HUES6 (cell line): ENCODE measurements around the gene PNPLA7.

Experiments
- H3K27ac ChIP-seq: 2 replicates; pipeline ENCODE4 v1.7.0; 2013; ENCODE audit warnings: low read depth, mild to moderate bottlenecking, low read length, inconsistent platforms
- H3K27me3 ChIP-seq: 2 replicates; pipeline ENCODE4 v1.6.1; 2013; ENCODE audit warnings: low read length; ENCODE audit not compliant: control insufficient read depth, insufficient read depth
- H3K36me3 ChIP-seq: 2 replicates; pipeline ENCODE4 v1.6.1; 2013; ENCODE audit warnings: low read length; ENCODE audit not compliant: control insufficient read depth, insufficient read depth
- H3K4me1 ChIP-seq: 2 replicates; pipeline ENCODE4 v1.6.1; 2013; ENCODE audit warnings: low read length; ENCODE audit not compliant: control insufficient read depth, insufficient read depth
- H3K4me3 ChIP-seq: 2 replicates; pipeline ENCODE4 v1.5.1; 2013; ENCODE audit warnings: low read depth, low read length
- H3K9ac ChIP-seq: one replicate; pipeline ENCODE4 v1.6.1; 2013; ENCODE audit warnings: mild to moderate bottlenecking, low read length
- H3K9me3 ChIP-seq: 2 replicates; pipeline ENCODE4 v1.6.1; 2013; ENCODE audit warnings: low read depth, low read length; ENCODE audit not compliant: control insufficient read depth, insufficient read depth

The PNPLA7 gene

DNA sequence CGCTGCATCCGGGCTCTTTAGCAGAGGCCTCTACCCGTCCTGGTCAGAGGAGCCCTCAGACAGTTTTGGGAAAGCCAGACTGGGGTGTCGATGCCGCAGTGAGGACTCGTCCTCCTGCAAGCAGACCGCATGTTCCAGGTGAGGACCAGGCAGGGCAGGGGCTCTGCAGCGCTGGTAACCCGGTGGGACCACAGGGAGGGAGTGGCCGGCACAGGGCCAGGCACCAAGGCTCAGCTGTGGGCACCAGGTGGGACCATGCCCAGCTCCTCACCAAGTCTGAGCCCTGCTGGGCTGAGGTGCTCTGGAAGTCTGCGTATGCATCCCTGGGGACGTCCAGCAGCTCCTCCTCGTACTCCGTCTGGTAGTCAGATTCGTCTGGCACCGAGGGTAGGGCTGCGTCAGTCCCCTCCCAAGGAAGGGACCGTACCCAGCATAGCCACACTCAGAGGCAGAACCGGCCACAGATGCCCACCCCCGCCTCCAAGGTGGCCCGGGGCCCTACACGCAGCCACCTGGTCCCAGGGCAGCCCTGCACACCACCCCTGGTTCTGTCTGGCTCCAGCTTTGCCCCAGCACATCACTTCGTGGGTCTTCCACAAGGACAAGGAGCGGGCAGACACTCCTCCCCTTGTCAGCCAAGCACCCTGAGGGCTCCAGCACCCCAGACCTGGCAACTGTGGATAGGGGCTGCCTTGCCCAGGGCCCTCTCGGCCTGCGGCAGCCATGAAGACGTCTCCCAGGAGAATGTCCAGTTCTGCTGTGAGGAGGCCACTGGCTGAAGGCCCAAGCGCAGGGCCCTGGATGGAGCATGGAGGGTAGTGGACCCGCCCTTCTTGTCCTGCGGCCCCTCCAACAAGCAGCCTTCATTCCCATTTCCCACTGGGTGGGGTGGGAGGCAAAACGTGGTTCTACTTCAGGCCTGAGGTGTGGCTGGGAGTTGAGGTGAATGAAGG, 89.6 kb downstream of the PNPLA7 start:
- H3K4me1 ChIP-seq: peaks cover 10% of the 10 kb centered on the region
- no peak overlapping the region for H3K27ac ChIP-seq
- H3K4me3 ChIP-seq: no peak overlapping the region

DNA sequence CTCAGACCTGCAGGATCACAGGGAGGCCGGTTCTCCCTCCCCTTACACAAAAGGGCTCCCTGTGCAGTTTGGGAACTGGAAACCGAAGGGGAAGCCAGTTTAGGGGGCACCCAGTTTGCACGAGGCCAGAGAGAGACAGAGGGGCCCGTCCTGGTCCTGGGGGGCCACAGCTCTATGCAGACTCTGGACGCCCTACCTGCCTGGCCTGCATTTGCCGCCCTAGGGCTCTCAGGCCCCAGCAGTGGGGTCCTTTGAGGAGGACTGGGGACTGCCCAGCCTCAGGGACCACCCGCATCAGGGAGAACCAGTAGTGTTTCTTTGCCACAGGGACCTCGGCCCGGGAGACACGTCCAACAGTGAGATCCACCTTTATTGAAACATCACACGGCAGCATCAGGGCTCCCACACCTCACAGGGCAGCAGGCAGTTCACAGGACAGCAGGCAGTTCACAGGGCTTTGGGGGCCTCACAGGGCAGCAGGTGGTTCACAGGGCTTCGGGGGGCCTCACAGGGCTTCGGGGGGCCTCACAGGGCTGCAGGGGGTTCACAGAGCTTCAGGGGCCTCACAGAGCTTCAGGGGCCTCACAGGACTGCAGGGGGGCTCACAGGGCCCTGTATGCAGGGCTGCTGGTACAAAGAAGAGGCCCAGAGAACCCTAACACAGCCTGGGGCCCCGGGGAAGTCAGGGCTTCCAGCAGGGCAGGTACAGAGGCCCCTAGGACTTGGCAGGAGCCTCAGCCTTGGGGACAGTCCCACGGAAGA, 90.4 kb downstream of the PNPLA7 start:
- H3K9ac ChIP-seq: no peak overlapping the region
- H3K4me1 ChIP-seq: peaks cover 17% of the 10 kb centered on the region
- no peak overlapping the region for H3K27ac ChIP-seq
- H3K36me3 ChIP-seq: peaks cover 22% of the 10 kb centered on the region
- H3K27me3 ChIP-seq: no peaks in the 10 kb centered on the region; the same call in 1 of the 2 replicates
- H3K9me3 ChIP-seq: peaks cover 3% of the 10 kb centered on the region; the same call in 1 of the 2 replicates
- peak overlapping the region; percentile 36 for H3K4me3 ChIP-seq

More for the DNA sequence above, 89.6 kb downstream of the PNPLA7 start:
- H3K9ac ChIP-seq: no peak overlapping the region
- H3K9me3 ChIP-seq: peaks cover 3% of the 10 kb centered on the region; the same call in 1 of the 2 replicates
- H3K36me3 ChIP-seq: peaks cover 18% of the 10 kb centered on the region
- no peaks in the 10 kb centered on the region; the same call in 1 of the 2 replicates for H3K27me3 ChIP-seq

GRCh38 chr9:137459152-137459600, 91.0 kb downstream of the PNPLA7 start, which contains the start of gene NSMF:
Gene NSMF, minus strand, starts transcription at chr9:137459334. Its CDS starts 232 bp downstream, at chr9:137459102.
- Histone ChIP-seq H3K4me1 (peaks cover 23% of the 10 kb centered on the region), H3K9ac (peak within 1 kb of the TSS; percentile 50), H3K27me3 (no peaks in the 10 kb centered on the region; the same call in 1 of the 2 replicates), H3K36me3 (peaks cover 22% of the 10 kb centered on the region), H3K4me3 (peak within 1 kb of the TSS; percentile 72), H3K9me3 (peaks cover 3% of the 10 kb centered on the region; the same call in 1 of the 2 replicates), H3K27ac (no peak within 1 kb of the TSS)

- H3K9ac ChIP-seq: peak overlapping the region; percentile 50
- peaks cover 23% of the 10 kb centered on the region for H3K4me1 ChIP-seq
- peak overlapping the region; percentile 72 for H3K4me3 ChIP-seq
- H3K27ac ChIP-seq: no peak overlapping the region
- peaks cover 3% of the 10 kb centered on the region; the same call in 1 of the 2 replicates for H3K9me3 ChIP-seq
- H3K27me3 ChIP-seq: no peaks in the 10 kb centered on the region; the same call in 1 of the 2 replicates
- H3K36me3 ChIP-seq: peaks cover 22% of the 10 kb centered on the region
Measured at GRCh38 chr9:137458194-137459151, 91.7 kb downstream of the PNPLA7 start.

- H3K4me1 ChIP-seq: peaks cover 28% of the 10 kb centered on the region
Measured at GRCh38 chr9:137457406-137458193, 92.6 kb downstream of the PNPLA7 start.

GRCh38 chr9:137456864-137457405, 93.3 kb downstream of the PNPLA7 start:
- Histone ChIP-seq H3K36me3 (peaks cover 31% of the 10 kb centered on the region), H3K27me3 (no peaks in the 10 kb centered on the region; the same call in 1 of the 2 replicates), H3K27ac (no peak overlapping the region), H3K9ac (no peak overlapping the region), H3K4me3 (no peak overlapping the region), H3K4me1 (peaks cover 28% of the 10 kb centered on the region), H3K9me3 (peaks cover 2% of the 10 kb centered on the region; the same call in 1 of the 2 replicates)

More at GRCh38 chr9:137457406-137458193, 92.6 kb downstream of the PNPLA7 start:
- H3K36me3 ChIP-seq: peaks cover 28% of the 10 kb centered on the region
- H3K9ac ChIP-seq: no peak overlapping the region
- peaks cover 3% of the 10 kb centered on the region; the same call in 1 of the 2 replicates for H3K9me3 ChIP-seq
- no peak overlapping the region for H3K27ac ChIP-seq
- H3K4me3 ChIP-seq: peak overlapping the region; percentile 72
- no peaks in the 10 kb centered on the region; the same call in 1 of the 2 replicates for H3K27me3 ChIP-seq

DNA sequence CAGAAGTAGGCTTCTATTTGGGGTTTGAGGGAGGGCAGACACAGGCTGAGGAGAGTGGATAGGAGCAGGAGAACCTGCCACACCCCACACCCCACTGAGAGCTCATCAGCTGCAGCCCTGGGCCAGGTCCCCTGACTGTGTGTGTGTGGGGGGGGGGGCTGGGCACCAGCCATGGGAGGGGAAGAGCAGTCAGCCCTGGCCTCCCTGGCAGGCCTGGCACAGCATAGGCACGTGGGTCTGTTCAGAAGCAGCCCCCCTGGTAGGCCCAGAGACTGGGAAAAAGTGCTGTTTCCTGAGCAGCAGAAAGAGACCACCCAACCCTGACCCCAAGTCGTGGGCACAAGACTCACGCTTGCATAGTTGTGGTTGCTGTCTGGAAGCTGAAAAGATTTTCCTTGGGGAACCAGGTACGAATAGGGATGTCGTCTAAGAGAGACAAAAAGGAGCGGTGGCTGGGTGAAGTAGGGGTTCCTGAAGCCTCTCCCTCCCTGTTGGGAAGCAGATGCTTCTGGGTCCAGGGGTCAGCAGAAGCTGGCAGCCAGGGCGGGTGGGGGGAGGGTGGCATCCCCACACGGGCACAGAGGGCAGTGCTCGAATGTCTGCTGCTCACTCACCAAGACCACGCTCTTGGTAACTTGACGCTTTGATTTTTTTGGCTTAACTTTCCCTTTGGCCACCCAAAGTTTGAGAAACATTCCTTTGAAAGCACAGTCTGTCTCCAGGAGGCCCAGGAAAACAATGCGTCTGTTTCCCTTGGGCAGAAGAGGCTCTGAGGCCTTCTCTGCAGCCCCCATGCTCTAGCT, 93.9 kb downstream of the PNPLA7 start:
- Histone ChIP-seq H3K27ac (no peak overlapping the region), H3K9ac (no peak overlapping the region), H3K27me3 (no peaks in the 10 kb centered on the region; the same call in 1 of the 2 replicates), H3K9me3 (no peaks in the 10 kb centered on the region), H3K4me1 (peaks cover 28% of the 10 kb centered on the region), H3K4me3 (no peak overlapping the region), H3K36me3 (peaks cover 31% of the 10 kb centered on the region)

DNA sequence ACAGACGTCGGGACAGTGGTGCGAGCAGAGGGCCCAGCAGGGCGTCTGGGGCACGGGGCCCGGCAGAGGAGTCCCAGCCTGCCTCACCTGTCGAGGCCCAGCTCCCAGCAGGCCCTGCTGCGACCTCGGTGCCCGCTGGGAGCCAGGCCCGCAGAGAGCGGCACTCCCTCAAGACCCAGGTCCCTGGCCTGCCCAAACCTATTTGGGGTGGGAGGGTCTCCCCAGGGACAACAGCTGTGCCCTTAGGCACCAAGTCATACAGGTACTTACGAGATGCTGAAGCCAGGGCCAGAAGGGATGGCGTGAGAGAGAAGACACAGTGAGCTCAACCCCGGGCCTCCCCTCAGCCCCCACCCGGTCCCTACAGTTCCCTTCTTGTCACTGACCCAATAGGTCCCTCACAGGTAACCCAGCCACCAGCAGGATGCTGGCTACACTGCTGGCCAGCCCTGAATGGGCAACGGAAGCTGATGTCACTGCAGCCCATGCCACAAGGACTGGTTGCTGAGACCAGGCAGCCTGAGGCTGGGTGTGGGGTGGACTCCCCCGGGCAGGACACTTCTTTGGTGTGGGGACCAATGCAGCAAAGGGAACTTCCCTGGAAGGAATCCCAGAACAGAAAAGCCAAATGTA, 94.7 kb downstream of the PNPLA7 start:
- Histone ChIP-seq H3K4me3 (no peak overlapping the region), H3K36me3 (peaks cover 31% of the 10 kb centered on the region), H3K27ac (no peak overlapping the region), H3K27me3 (no peaks in the 10 kb centered on the region; the same call in 1 of the 2 replicates), H3K9me3 (no peaks in the 10 kb centered on the region), H3K9ac (no peak overlapping the region), H3K4me1 (peaks cover 28% of the 10 kb centered on the region)
